Measurements from ENCODE around the gene HUNK.

HUNK gene

DNA sequence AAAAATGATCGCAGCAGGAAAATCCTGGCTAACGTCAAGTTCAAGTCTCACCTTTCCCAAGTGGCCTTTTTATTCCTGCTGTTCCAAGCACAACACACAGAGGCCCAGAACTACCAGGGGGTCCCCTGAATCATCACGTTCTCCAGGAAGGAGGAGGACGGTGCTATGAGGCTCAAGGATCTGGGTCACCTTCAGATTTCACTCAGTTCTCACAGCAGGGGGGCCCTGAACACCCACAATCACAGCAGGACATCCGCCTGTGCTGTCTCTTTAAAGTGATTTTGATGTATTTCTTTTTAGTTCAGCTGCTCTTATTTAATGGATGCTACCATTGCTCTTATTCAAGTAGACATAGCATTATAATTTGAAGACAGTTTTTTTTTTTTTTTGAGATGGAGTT is 173.4 kb downstream of the HUNK start:
- TF ChIP-seq, protein P1, sequence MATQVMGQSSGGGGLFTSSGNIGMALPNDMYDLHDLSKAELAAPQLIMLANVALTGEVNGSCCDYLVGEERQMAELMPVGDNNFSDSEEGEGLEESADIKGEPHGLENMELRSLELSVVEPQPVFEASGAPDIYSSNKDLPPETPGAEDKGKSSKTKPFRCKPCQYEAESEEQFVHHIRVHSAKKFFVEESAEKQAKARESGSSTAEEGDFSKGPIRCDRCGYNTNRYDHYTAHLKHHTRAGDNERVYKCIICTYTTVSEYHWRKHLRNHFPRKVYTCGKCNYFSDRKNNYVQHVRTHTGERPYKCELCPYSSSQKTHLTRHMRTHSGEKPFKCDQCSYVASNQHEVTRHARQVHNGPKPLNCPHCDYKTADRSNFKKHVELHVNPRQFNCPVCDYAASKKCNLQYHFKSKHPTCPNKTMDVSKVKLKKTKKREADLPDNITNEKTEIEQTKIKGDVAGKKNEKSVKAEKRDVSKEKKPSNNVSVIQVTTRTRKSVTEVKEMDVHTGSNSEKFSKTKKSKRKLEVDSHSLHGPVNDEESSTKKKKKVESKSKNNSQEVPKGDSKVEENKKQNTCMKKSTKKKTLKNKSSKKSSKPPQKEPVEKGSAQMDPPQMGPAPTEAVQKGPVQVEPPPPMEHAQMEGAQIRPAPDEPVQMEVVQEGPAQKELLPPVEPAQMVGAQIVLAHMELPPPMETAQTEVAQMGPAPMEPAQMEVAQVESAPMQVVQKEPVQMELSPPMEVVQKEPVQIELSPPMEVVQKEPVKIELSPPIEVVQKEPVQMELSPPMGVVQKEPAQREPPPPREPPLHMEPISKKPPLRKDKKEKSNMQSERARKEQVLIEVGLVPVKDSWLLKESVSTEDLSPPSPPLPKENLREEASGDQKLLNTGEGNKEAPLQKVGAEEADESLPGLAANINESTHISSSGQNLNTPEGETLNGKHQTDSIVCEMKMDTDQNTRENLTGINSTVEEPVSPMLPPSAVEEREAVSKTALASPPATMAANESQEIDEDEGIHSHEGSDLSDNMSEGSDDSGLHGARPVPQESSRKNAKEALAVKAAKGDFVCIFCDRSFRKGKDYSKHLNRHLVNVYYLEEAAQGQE (IDR thresholded peaks at IDR 0.05; ENCODE audit: low read depth) = no peak
- no peak for TF ChIP-seq TAF1 (IDR thresholded peaks at IDR 0.05; ENCODE audit: low read depth)
- no peak for TF ChIP-seq CREB1 (IDR thresholded peaks at IDR 0.05; ENCODE audit: low read depth)
- TF ChIP-seq, protein P2, sequence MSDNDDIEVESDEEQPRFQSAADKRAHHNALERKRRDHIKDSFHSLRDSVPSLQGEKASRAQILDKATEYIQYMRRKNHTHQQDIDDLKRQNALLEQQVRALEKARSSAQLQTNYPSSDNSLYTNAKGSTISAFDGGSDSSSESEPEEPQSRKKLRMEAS (IDR thresholded peaks at IDR 0.05) = no peak
- TF ChIP-seq TCF12 (IDR thresholded peaks at IDR 0.05; ENCODE audit: low read depth) = no peak
- TF ChIP-seq CEBPB (IDR thresholded peaks at IDR 0.05) = no peak
- no peak for TF ChIP-seq EP300 (IDR thresholded peaks at IDR 0.05; ENCODE audit: borderline replicate concordance)

- TF ChIP-seq FOXM1 (IDR thresholded peaks at IDR 0.05; ENCODE audit: borderline replicate concordance, low read depth) (no peak), CEBPB (IDR thresholded peaks at IDR 0.05) (no peak), TEAD4 (IDR thresholded peaks at IDR 0.05) (no peak), RAD21 (IDR thresholded peaks at IDR 0.05; ENCODE audit: low read depth) (no peak)
- TF ChIP-seq, protein P3, sequence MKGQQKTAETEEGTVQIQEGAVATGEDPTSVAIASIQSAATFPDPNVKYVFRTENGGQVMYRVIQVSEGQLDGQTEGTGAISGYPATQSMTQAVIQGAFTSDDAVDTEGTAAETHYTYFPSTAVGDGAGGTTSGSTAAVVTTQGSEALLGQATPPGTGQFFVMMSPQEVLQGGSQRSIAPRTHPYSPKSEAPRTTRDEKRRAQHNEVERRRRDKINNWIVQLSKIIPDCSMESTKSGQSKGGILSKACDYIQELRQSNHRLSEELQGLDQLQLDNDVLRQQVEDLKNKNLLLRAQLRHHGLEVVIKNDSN (IDR thresholded peaks at IDR 0.05) = no peak
- TF ChIP-seq, protein P1 (IDR thresholded peaks at IDR 0.05; ENCODE audit: low read depth) = no peak
Observed at GRCh38 chr21:32048353-32048752, 175.5 kb downstream of the HUNK start.
